Hepatocyte (in vitro differentiated cells): ENCODE data around the gene AMER2. TPM values are rescaled to one million over a fixed set of nuclear protein-coding genes. Genes with fewer than 3 reads are reported as not detected.

ENCODE experiments used
- DNase-seq: peaks from one replicate; pipeline ENCODE4 v3.0.0-alpha.2; 2016; ENCODE audit warnings: low spot score
- H2AFZ ChIP-seq: fragments of 200-600 bp; sonication (generic); 2 replicates; pipeline ENCODE4 v1.6.0; 2016; ENCODE audit warnings: antibody characterized with exemption, mild to moderate bottlenecking
- H3K27ac ChIP-seq: fragments of 200-600 bp; sonication (generic); 2 replicates; pipeline ENCODE4 v1.5.1; 2016; ENCODE audit warnings: mild to moderate bottlenecking
- H3K27me3 ChIP-seq: fragments of 200-600 bp; sonication (generic); 2 replicates; pipeline ENCODE4 v1.6.1; 2016
- H3K36me3 ChIP-seq: fragments of 200-600 bp; sonication (generic); replicated peaks from 2 replicates; pipeline ENCODE4 v1.5.1; 2016; ENCODE audit warnings: low read depth; ENCODE audit not compliant: insufficient read depth
- H3K4me1 ChIP-seq: fragments of 200-600 bp; sonication (generic); 2 replicates; pipeline ENCODE4 v1.5.1; 2016; ENCODE audit warnings: mild to moderate bottlenecking, moderate library complexity; ENCODE audit not compliant: insufficient read depth
- H3K4me2 ChIP-seq: fragments of 200-600 bp; sonication (generic); 2 replicates; pipeline ENCODE4 v1.6.0; 2016
- H3K4me3 ChIP-seq: fragments of 200-600 bp; sonication (generic); 2 replicates; pipeline ENCODE4 v1.5.1; 2016; ENCODE audit warnings: mild to moderate bottlenecking
- H3K79me2 ChIP-seq: fragments of 200-600 bp; sonication (generic); 2 replicates; pipeline ENCODE4 v1.6.0; 2017; ENCODE audit warnings: mild to moderate bottlenecking
- H3K9me2 ChIP-seq: fragments of 200-600 bp; sonication (generic); replicated peaks from 2 replicates; pipeline ENCODE4 v1.6.0; 2017; ENCODE audit warnings: mild to moderate bottlenecking; ENCODE audit not compliant: insufficient read depth
- H3K9me3 ChIP-seq: fragments of 200-600 bp; sonication (generic); 2 replicates; pipeline ENCODE4 v1.5.1; 2016; ENCODE audit warnings: low read depth, mild to moderate bottlenecking
- H4K20me1 ChIP-seq: fragments of 200-600 bp; sonication (generic); 2 replicates; pipeline ENCODE4 v1.6.0; 2016; ENCODE audit warnings: mild to moderate bottlenecking; ENCODE audit not compliant: insufficient read depth, poor library complexity, severe bottlenecking
- EZH2 ChIP-seq: fragments of 200-600 bp; sonication (generic); IDR thresholded peaks from 2 replicates; pipeline ENCODE4 v1.6.1; 2016; ENCODE audit warnings: antibody characterized with exemption, mild to moderate bottlenecking, borderline replicate concordance
- EZH2phosphoT487 ChIP-seq: fragments of 200-600 bp; sonication (generic); IDR thresholded peaks from one replicate; pipeline ENCODE4 v1.6.1; 2018; ENCODE audit warnings: antibody characterized with exemption, mild to moderate bottlenecking, low read depth, moderate library complexity; ENCODE audit not compliant: unreplicated experiment, severe bottlenecking
- WGBS: methylation state at CpG from one replicate; pipeline ENCODE4 v1.1.6; 2016; ENCODE audit warnings: low lambda C conversion rate; ENCODE audit errors: missing lambda C conversion rate; 5-methylcytosine and 5-hydroxymethylcytosine counted together
- polyA plus RNA-seq: library from polyadenylated mRNA; unstranded; fragments of >200 nt; fragmentation: Nextera tagmentation; extraction: Ambion mirVana; gene quantifications from 2 replicates; pipeline ENCODE4 v1.2.1, GENCODE V29; 2016
- total RNA-seq: library from RNA; depleted of rRNA; stranded (reverse); fragments of >200 nt; gene quantifications from 2 replicates; pipeline ENCODE4 v1.2.3, GENCODE V29; 2014
- TF ChIP-seq, protein P1 (sequence below): fragments of 200-600 bp; sonication (generic); IDR thresholded peaks from 2 replicates; pipeline ENCODE4 v1.5.1; 2016; ENCODE audit warnings: antibody characterized with exemption, mild to moderate bottlenecking; ENCODE audit not compliant: poor library complexity

AMER2 gene
- total and polyA plus RNA-seq, 2 experiments from 2014 or later = 0.02 to 0.23 TPM

DNA sequence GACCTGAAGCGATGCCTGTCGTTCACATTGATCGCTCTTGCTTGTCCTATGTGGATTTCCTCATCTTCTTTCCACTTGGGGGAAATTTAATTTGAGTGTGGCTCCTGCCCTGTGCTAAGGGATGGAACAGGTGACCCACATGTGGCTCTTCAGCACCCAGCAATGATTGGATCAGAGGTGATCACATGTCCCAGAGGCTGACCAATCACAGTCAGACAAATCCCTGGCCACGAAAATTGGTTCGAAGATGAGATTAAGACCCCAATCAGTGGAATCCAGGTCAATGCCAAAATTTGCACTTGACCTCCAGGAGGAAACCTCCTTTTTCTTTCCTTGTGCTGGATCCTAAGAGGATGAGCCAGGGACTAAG, 23.7 kb downstream of the AMER2 start:
- Histone ChIP-seq H3K4me1 (no peaks in the 10 kb centered on the region), H4K20me1 (no peaks in the 10 kb centered on the region), H3K27ac (no peak overlapping the region), H3K36me3 (no peaks in the 10 kb centered on the region), H3K9me3 (no peaks in the 10 kb centered on the region), H3K27me3 (peaks cover 3% of the 10 kb centered on the region), H3K4me3 (no peak overlapping the region), H2AFZ (no peak overlapping the region), H3K4me2 (no peak overlapping the region), H3K9me2 (no peaks in the 10 kb centered on the region), H3K79me2 (no peaks in the 10 kb centered on the region)
- no peak for DNase-seq
- TF ChIP-seq, protein P1, sequence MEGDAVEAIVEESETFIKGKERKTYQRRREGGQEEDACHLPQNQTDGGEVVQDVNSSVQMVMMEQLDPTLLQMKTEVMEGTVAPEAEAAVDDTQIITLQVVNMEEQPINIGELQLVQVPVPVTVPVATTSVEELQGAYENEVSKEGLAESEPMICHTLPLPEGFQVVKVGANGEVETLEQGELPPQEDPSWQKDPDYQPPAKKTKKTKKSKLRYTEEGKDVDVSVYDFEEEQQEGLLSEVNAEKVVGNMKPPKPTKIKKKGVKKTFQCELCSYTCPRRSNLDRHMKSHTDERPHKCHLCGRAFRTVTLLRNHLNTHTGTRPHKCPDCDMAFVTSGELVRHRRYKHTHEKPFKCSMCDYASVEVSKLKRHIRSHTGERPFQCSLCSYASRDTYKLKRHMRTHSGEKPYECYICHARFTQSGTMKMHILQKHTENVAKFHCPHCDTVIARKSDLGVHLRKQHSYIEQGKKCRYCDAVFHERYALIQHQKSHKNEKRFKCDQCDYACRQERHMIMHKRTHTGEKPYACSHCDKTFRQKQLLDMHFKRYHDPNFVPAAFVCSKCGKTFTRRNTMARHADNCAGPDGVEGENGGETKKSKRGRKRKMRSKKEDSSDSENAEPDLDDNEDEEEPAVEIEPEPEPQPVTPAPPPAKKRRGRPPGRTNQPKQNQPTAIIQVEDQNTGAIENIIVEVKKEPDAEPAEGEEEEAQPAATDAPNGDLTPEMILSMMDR = no peak
- TF ChIP-seq EZH2phosphoT487 (no peak), EZH2 (no peak)
- 98% methylated on average over 5 of the region's 5 CpGs for WGBS

- H3K27me3 ChIP-seq = peaks cover 3% of the 10 kb centered on the region
- no peaks in the 10 kb centered on the region for H3K9me3 ChIP-seq
- TF ChIP-seq, protein P1 = no peak
- TF ChIP-seq EZH2phosphoT487 = no peak
- TF ChIP-seq EZH2 = no peak
- H3K27ac ChIP-seq = no peak overlapping the region
- H3K9me2 ChIP-seq = no peaks in the 10 kb centered on the region
- H4K20me1 ChIP-seq = no peaks in the 10 kb centered on the region
- no peak overlapping the region for H3K4me3 ChIP-seq
- H3K79me2 ChIP-seq = no peaks in the 10 kb centered on the region
- H3K36me3 ChIP-seq = no peaks in the 10 kb centered on the region
- 86% methylated on average over 4 of the region's 4 CpGs for WGBS
- no peak overlapping the region for H2AFZ ChIP-seq
- no peaks in the 10 kb centered on the region for H3K4me1 ChIP-seq
- no peak overlapping the region for H3K4me2 ChIP-seq
- no peak for DNase-seq
Measured at GRCh38 chr13:25147638-25148401, 24.3 kb downstream of the AMER2 start.

GRCh38 chr13:25143706-25144105, 28.4 kb downstream of the AMER2 start:
- no peak overlapping the region for H3K27ac ChIP-seq
- no peak overlapping the region for H3K4me3 ChIP-seq
- no peak overlapping the region for H2AFZ ChIP-seq
- no peaks in the 10 kb centered on the region for H3K36me3 ChIP-seq
- no peaks in the 10 kb centered on the region for H3K9me2 ChIP-seq
- H4K20me1 ChIP-seq = no peaks in the 10 kb centered on the region
- no peak overlapping the region for H3K4me2 ChIP-seq
- no peaks in the 10 kb centered on the region for H3K4me1 ChIP-seq
- no peak for DNase-seq
- TF ChIP-seq, protein P1 = no peak
- TF ChIP-seq EZH2 = no peak
- no peak for TF ChIP-seq EZH2phosphoT487
- H3K9me3 ChIP-seq = no peaks in the 10 kb centered on the region
- no peaks in the 10 kb centered on the region for H3K79me2 ChIP-seq
- 94% methylated on average over 7 of the region's 7 CpGs for WGBS
- no peaks in the 10 kb centered on the region for H3K27me3 ChIP-seq
